Neural progenitor cell (in vitro differentiated cells): ENCODE data around the gene KIAA1217. TPM values are rescaled to one million over a fixed set of nuclear protein-coding genes. Genes with fewer than 3 reads are reported as not detected.

Experiments used
- DNase-seq: peaks from one replicate; pipeline ENCODE4 v3.0.0-alpha.2; 2016; ENCODE audit warnings: low spot score
- H2AFZ ChIP-seq: fragments of 200-600 bp; sonication (generic); replicated peaks from 2 replicates; pipeline ENCODE4 v1.6.1; 2016; ENCODE audit warnings: antibody characterized with exemption
- H3F3A ChIP-seq: fragments of 200-600 bp; sonication (generic); 2 replicates; pipeline ENCODE4 v1.6.1; 2016; ENCODE audit warnings: antibody characterized with exemption, low read depth
- H3K27ac ChIP-seq: fragments of 200-600 bp; sonication (generic); 2 replicates; pipeline ENCODE4 v1.5.1; 2016; ENCODE audit warnings: mild to moderate bottlenecking
- H3K27me3 ChIP-seq: fragments of 200-600 bp; sonication (generic); 2 replicates; pipeline ENCODE4 v1.6.1; 2016; ENCODE audit warnings: mild to moderate bottlenecking, moderate library complexity
- H3K36me3 ChIP-seq: fragments of 200-600 bp; sonication (generic); 2 replicates; pipeline ENCODE4 v1.5.1; 2016
- H3K4me1 ChIP-seq: fragments of 200-600 bp; sonication (generic); 2 replicates; pipeline ENCODE4 v1.6.1; 2016; ENCODE audit warnings: mixed run types
- H3K4me2 ChIP-seq: fragments of 200-600 bp; sonication (generic); 2 replicates; pipeline ENCODE4 v1.6.1; 2016
- H3K4me3 ChIP-seq: fragments of 200-600 bp; sonication (generic); 2 replicates; pipeline ENCODE4 v1.5.1; 2016
- H3K79me2 ChIP-seq: fragments of 200-600 bp; sonication (generic); 2 replicates; pipeline ENCODE4 v1.6.1; 2016; ENCODE audit warnings: low read depth
- H3K9ac ChIP-seq: fragments of 200-600 bp; sonication (generic); 2 replicates; pipeline ENCODE4 v1.6.1; 2016
- H3K9me3 ChIP-seq: fragments of 200-600 bp; sonication (generic); 2 replicates; pipeline ENCODE4 v1.5.1; 2016; ENCODE audit warnings: low read depth
- H4K20me1 ChIP-seq: fragments of 200-600 bp; sonication (generic); 2 replicates; pipeline ENCODE4 v1.6.1; 2016; ENCODE audit warnings: low read depth
- H3K27ac Mint-ChIP-seq: 3 replicates; pipeline ENCODE4 v1.8.0; 2021; ENCODE audit warnings: mixed read lengths
- H3K27me3 Mint-ChIP-seq: 2 replicates; pipeline ENCODE4 v1.8.0; 2022; ENCODE audit warnings: low read depth, mild to moderate bottlenecking, inconsistent platforms, moderate library complexity, mixed read lengths; ENCODE audit not compliant: insufficient read depth
- H3K36me3 Mint-ChIP-seq: 3 replicates; pipeline ENCODE4 v1.8.0; 2021; ENCODE audit warnings: mixed read lengths
- H3K4me1 Mint-ChIP-seq: 3 replicates; pipeline ENCODE4 v1.8.0; 2021; ENCODE audit warnings: mixed read lengths
- H3K4me3 Mint-ChIP-seq: 3 replicates; pipeline ENCODE4 v1.8.0; 2021; ENCODE audit warnings: mild to moderate bottlenecking, moderate library complexity, mixed read lengths
- H3K9me3 Mint-ChIP-seq: 3 replicates; pipeline ENCODE4 v1.8.0; 2020; ENCODE audit warnings: mixed read lengths
- EZH2 ChIP-seq: fragments of 200-600 bp; sonication (generic); IDR thresholded peaks from 2 replicates; pipeline ENCODE4 v1.6.1; 2017; ENCODE audit warnings: antibody characterized with exemption, mild to moderate bottlenecking, moderate library complexity
- EZH2phosphoT487 ChIP-seq: fragments of 200-600 bp; sonication (generic); IDR thresholded peaks from 2 replicates; pipeline ENCODE4 v1.6.1; 2017; ENCODE audit warnings: antibody characterized with exemption
- total RNA-seq: library from RNA; depleted of rRNA; stranded (reverse); fragments of >200 nt; gene quantifications from 2 replicates; pipeline ENCODE4 v1.2.3, GENCODE V29; 2015; ENCODE audit warnings: low replicate concordance
- TF ChIP-seq, protein P1 (sequence below): fragments of 200-600 bp; sonication (generic); IDR thresholded peaks from 2 replicates; pipeline ENCODE4 v1.5.1; 2017; ENCODE audit warnings: antibody characterized with exemption, mild to moderate bottlenecking

The KIAA1217 gene
- total RNA-seq, 1 donor from 2014 or later, result 13.1 TPM

DNA sequence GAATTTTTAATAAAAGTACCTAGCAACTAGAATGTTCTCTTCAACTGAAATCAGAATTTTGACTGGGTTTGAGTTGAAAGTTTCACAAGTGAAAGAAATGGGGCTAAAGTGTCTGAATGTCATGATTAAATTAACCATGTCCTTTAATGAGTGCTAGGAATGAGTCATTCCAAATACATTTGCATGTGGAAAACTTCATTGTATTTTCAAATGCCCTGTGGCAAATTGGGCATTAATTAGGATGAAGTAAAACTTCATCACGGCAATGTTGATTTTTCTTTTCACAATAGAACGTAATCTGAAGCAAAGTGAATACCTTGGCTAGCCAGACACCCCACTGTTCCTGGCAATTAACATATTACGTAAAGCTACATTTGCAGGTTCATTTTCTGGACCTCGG is 166.6 kb downstream of the KIAA1217 start:
- H3K9me3 ChIP-seq, result no peaks in the 10 kb centered on the region
- Mint-ChIP-seq H3K27ac (no peak overlapping the region), H3K4me1 (no peaks in the 10 kb centered on the region), H3K4me3 (no peak overlapping the region), H3K9me3 (peaks cover 4% of the 10 kb centered on the region), H3K36me3 (peaks cover 4% of the 10 kb centered on the region), H3K27me3 (peaks cover 2% of the 10 kb centered on the region)
- H2AFZ ChIP-seq, result no peak overlapping the region
- H3K36me3 ChIP-seq, result no peaks in the 10 kb centered on the region
- H4K20me1 ChIP-seq, result no peaks in the 10 kb centered on the region
- H3K27me3 ChIP-seq, result no peaks in the 10 kb centered on the region
- TF ChIP-seq, protein P1, sequence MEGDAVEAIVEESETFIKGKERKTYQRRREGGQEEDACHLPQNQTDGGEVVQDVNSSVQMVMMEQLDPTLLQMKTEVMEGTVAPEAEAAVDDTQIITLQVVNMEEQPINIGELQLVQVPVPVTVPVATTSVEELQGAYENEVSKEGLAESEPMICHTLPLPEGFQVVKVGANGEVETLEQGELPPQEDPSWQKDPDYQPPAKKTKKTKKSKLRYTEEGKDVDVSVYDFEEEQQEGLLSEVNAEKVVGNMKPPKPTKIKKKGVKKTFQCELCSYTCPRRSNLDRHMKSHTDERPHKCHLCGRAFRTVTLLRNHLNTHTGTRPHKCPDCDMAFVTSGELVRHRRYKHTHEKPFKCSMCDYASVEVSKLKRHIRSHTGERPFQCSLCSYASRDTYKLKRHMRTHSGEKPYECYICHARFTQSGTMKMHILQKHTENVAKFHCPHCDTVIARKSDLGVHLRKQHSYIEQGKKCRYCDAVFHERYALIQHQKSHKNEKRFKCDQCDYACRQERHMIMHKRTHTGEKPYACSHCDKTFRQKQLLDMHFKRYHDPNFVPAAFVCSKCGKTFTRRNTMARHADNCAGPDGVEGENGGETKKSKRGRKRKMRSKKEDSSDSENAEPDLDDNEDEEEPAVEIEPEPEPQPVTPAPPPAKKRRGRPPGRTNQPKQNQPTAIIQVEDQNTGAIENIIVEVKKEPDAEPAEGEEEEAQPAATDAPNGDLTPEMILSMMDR, result no peak
- TF ChIP-seq EZH2 (no peak), EZH2phosphoT487 (no peak)
- DNase-seq, result no peak
- H3K79me2 ChIP-seq, result no peaks in the 10 kb centered on the region
- H3K4me2 ChIP-seq, result no peak overlapping the region
- H3K4me3 ChIP-seq, result no peak overlapping the region
- H3K27ac ChIP-seq, result no peak overlapping the region
- no peaks in the 10 kb centered on the region for H3F3A ChIP-seq
- peaks cover 7% of the 10 kb centered on the region for H3K4me1 ChIP-seq
- H3K9ac ChIP-seq, result no peak overlapping the region

GRCh38 chr10:24376731-24377130 is 167.8 kb downstream of the KIAA1217 start:
- no peaks in the 10 kb centered on the region for H3F3A ChIP-seq
- peaks cover 7% of the 10 kb centered on the region for H3K4me1 ChIP-seq
- Mint-ChIP-seq H3K27ac (no peak overlapping the region), H3K36me3 (peaks cover 4% of the 10 kb centered on the region), H3K4me3 (no peak overlapping the region), H3K4me1 (no peaks in the 10 kb centered on the region), H3K9me3 (peaks cover 4% of the 10 kb centered on the region), H3K27me3 (peaks cover 2% of the 10 kb centered on the region)
- H3K9me3 ChIP-seq, result no peaks in the 10 kb centered on the region
- TF ChIP-seq, protein P1, result no peak
- H3K27ac ChIP-seq, result no peak overlapping the region
- H4K20me1 ChIP-seq, result no peaks in the 10 kb centered on the region
- H3K36me3 ChIP-seq, result no peaks in the 10 kb centered on the region
- H3K27me3 ChIP-seq, result no peaks in the 10 kb centered on the region
- no peaks in the 10 kb centered on the region for H3K79me2 ChIP-seq
- no peak for DNase-seq
- H3K4me3 ChIP-seq, result no peak overlapping the region
- H2AFZ ChIP-seq, result no peak overlapping the region
- H3K4me2 ChIP-seq, result no peak overlapping the region
- H3K9ac ChIP-seq, result no peak overlapping the region

- Histone ChIP-seq H3K27ac (no peak overlapping the region), H4K20me1 (no peaks in the 10 kb centered on the region)
- peak overlapping the region; percentile 29 for H3K27ac Mint-ChIP-seq
Observed at GRCh38 chr10:24378126-24378920, 169.4 kb downstream of the KIAA1217 start.

More at GRCh38 chr10:24378126-24378920, 169.4 kb downstream of the KIAA1217 start:
- no peaks in the 10 kb centered on the region for H3K4me1 Mint-ChIP-seq
- H3K79me2 ChIP-seq, result no peaks in the 10 kb centered on the region
- H3K4me2 ChIP-seq, result no peak overlapping the region
- peaks cover 5% of the 10 kb centered on the region for H3K36me3 Mint-ChIP-seq
- H2AFZ ChIP-seq, result no peak overlapping the region
- H3K9me3 ChIP-seq, result no peaks in the 10 kb centered on the region
- peaks cover 2% of the 10 kb centered on the region for H3K27me3 Mint-ChIP-seq
- H3K4me3 Mint-ChIP-seq, result no peak overlapping the region
- DNase-seq, result no peak
- no peaks in the 10 kb centered on the region for H3K36me3 ChIP-seq
- H3K27me3 ChIP-seq, result no peaks in the 10 kb centered on the region
- no peaks in the 10 kb centered on the region for H3K9me3 Mint-ChIP-seq
- H3K4me1 ChIP-seq, result peaks cover 7% of the 10 kb centered on the region
- TF ChIP-seq EZH2 (no peak), EZH2phosphoT487 (no peak)
- TF ChIP-seq, protein P1, result no peak
- H3K9ac ChIP-seq, result no peak overlapping the region
- H3K4me3 ChIP-seq, result no peak overlapping the region
- no peaks in the 10 kb centered on the region for H3F3A ChIP-seq
